NOMO-1 (cell line): ENCODE data around the gene SLC36A1.
"Not testable (repeated sequence)": the region's sequence is repeated elsewhere in the genome, so short reads cannot be mapped to it uniquely, and the experiment has no call there.

Source experiments
- DNase-seq, 2 experiments: peaks; one replicate each; lab custom pipeline; 2025; ENCODE audit not compliant: unreplicated experiment in 2 of 2; lab: John Stamatoyannopoulos, UW

Gene SLC36A1

DNA sequence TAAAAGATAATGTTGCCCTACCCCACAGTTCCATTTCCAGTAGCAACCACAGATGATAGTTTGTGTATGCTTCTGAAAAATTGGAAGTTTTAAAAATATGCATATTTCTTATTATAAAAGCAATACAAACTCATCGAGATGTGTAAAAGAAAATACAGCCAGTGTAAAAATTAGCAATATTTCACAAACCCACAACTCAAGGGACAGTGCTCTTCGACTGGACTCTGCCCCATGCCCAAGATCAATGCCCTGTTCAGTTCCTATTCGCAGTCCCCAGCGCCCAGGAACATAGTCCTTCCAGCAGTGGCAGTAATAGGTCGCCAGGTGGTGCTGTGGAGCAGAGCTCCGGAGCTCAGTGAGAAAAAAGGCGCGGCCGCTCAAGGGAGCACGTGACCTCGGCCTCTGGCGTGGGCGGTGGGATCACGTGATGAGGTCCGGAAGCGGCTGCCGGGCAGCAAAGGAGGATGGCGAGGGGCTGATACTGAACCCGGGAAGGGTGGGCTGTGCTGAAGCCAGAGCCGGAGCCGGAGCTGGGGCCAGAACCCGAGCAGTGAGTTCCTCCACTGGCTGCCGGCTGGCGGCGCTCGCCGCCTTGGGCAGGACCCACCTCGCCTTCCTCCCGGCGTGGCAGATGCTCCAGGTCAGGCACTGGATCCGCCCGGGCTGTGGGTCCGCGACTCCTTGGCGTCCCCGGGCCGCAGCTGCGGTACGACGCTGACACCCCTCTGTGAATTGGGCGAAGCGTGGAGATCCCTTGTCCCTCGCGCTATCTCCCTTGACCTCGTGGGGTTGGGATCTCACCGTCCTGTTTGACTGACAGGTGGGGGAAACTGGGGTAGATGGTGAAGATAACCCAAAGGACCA lies at the start of gene SLC36A1:
Gene SLC36A1, plus strand, starts transcription at position 430 of the 864 bp plus-strand sequence. CDS start 11,190 bp downstream, outside the sequence.
- peak; percentile 89 to 91 for DNase-seq

DNA sequence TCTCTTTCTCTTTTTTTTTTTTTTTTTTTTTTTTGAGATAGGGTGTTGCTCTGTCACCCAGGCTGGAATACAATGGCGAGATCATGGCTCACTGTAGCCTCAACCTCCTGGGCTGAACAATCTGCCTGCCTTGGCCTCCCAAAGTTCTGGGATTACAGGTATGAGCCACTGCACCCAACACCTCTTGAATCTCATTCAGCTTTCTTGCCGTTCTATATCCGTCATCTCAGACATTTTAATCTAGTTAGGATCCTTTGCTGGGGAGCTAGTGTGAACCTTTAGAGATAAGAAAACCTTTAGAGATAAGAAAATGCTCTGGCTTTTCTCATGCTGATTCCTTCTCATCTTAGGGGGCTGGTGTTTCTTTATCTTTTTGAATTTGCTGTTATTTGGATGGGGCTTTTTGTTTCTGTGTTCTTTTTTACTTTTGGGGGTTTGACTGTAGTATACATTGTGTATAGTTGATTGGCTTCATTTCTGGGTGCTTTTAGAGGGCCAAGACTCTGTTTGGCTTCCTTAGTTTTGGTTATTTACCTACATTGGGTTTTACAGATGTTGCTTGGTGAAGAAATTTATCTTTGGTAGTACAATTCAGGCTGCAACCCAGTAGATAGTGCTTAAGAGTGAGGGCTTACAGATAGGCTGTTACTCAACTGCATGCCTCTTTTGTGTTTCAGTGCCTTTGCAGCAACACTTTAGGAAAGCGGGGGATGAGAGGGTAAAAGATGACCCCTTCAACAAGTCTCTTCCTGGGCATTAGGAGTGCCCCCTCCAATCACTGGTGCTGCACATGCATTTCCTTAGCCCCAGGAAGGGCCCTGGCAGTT lies 41.9 kb upstream of the SLC36A1 start:
- no peak for DNase-seq

DNA sequence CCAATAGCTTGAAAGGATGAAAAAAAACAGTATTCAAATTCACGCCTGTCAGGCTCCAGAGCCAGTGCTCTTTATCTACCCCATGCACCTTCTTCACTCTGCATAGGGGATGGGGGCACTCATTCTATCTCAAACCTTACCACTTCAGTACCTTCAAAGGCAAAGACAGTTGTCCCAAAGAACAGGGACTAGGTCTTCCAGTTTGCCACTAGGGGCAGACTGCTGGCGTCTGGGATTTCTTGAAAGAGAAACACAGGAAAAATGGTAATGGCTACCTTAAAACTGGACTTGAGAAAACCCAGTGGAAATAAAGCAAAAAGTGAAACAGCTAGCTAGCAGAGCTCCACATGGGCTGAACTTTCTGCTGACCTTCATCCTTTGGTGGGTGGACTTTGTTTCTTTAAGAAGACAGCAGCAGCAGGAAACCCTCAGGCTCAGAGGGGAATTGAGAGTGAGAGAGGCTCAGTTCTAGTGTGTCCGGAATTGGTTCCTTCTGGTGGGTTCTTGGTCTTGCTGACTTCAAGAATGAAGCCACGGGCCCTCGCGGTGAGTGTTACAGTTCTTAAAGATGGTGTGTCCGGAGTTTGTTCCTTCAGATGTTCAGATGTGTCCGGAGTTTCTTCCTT lies 41.0 kb upstream of the SLC36A1 start:
- peak; percentile 16 to 46 for DNase-seq

DNA sequence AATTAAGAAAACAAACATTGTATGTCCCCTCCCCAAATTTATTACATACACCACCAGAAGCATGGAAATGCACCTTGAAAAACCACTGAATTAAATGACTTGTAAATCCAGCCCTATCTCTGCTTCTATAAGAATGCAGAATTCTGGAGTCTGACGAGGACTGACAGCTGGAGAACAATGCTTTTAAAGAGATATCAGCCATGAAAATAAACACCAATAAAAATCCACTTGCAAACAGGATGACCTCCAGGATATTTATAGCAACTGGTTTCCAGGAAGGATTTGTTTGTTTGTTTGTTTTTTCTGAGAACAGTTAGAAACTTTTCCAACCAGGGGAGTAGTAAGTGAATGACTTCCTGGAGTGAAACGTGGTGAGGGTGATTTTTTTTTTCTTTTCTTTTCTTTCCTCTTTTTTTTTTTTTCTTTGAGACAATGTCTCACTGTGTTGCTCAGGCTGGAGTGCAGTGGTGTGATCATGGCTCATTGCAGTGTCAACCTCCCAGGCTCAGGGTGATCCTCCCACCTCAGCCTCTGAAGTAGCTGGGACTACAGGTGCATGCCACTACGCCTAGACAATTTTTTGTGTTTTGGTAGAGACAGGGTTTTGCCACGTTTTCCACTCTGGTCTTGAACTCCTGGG lies 38.7 kb upstream of the SLC36A1 start:
- DNase-seq = no peak

DNA sequence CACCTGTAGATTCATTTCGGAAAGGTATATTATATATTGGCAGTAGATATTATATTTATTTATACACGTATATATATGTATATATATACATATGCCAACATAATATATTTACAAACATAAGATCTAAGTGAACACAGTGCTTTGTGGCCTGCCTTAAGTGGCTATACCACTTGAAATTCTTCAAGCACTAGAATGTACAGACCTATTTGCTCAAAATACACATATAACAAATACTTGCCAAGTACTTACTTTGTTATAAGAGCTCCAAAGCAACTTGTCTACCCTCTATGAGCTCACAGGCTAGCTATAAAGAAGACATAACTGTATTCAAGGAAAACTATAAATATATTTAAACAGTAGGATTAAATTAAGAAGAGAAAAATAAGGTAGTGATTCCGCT lies 33.6 kb upstream of the SLC36A1 start:
- no peak for DNase-seq

DNA sequence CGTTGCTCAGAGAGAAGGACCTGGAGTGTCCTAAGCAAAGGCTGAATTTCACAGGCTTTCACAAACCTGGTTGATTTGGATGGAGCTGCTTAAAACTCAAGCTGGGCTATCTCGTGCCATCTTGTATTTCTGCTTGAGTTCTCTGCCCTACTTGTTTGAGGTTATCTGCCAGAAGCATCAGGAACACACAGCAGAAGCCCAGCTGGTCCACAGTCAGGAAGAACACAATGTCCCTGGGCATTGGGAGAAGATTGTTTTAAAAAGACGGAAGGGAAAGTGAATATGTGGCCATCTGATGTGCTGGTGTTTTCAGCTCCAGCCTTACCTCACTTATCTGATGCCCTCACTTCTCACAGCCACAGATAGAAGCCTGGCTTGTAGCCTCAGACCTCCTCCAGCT lies 32.9 kb upstream of the SLC36A1 start:
- no peak for DNase-seq

DNA sequence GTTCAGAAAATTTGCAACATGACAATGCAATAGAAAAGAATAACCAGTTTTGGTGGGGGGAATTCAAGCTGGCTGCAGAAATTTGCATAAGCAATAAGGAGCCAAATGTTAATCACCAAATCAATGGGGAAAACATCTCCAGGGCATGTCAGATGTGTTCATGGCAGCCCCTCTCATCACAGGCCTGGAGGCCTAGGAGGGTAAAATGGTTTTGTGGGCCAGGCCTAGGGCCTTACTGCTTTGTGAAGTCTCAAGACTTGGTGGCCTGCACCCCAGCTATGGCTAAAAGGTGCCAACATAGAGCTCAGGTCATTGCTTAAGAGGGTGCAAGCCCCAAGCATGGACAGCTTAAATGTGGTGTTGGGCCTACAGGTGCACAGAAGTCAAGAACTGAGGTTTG lies 29.7 kb upstream of the SLC36A1 start:
- DNase-seq = no peak

DNA sequence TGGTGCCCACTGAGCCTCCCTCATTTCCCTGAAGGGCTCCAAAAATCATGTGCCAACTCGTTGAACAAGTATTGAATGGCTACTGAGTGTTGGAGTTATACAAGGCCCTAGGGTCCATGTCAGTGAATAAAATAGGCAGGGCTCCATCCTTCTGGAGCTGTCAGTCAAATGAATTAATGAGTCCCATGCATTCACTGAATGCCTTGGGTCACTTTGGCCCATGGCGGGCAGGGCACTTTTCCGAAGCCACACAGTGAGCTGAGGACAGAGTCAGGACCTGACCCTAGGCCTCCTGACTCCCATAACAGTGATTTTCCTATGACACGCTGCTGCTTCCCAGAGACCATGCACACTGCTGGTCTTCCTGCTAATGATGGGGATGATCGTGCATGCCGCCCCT lies 27.3 kb upstream of the SLC36A1 start:
- no peak for DNase-seq

DNA sequence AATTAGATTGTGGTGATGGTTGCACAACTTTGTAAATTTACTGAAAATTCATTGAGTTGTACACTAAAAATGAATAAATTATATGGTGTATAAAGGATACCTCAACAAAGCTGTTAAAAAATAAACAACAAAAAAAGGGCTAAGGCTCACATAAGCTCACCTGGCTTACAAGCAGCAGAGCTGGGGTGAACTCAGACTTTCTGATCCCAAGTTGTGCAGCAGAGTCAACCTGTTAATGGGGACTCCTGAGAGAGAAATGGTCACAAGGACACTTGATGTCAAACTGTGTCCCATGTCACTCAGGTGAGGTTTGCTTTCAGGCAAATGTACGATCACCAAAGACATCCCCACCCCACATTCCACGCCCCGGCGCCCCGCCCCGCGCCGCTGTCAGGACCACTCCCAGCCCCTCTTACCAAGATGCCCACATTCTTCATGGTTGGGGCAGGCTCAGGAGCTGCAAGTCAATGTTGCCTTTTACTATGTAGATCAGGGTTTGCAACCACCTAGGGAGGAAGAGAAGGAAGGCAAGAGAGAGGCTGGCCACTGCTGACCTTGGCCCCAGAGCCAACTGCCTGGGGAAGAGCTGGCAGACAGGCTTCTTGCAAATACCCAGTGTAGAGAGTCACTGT lies 22.4 kb upstream of the SLC36A1 start:
- DNase-seq = no peak

DNA sequence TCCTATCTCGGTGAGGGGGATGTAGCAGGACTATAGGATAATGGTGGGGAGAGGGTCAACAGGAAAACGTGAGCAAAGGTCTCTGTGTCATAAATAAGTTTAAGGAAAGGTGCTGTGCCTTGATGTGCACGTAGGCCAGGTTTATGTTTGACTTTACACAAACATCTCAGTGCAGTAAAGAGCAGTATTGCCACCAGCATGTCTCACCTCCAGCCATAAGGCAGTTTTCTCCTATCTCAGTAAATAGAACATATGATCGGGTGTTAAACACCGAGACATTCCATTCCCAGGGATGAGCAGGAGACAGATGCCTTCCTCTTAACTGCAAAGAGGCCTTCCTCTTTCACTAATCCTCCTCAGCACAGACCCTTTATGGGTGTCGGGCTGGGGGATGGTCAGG lies 21.1 kb upstream of the SLC36A1 start:
- not testable (repeated sequence) for DNase-seq

DNA sequence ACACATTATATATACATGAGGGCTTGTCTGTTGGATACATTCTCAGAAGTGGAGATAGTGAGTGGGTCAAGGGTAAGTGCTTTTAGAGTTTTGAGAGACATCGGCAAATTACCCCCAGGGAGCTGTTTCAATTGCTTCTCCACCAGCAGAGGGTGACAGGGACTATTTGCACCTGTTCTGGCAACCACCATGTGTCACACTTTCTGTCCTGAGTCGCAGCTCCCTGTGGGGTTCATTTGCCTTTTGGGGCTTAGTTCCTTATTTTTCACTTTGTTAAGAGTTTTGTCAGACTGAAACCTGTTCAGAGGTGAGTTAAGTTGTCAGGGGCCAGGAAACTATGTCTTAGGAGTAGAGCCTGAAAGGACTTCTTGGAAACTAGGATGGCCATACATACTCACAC lies 20.1 kb upstream of the SLC36A1 start:
- DNase-seq = peak in 1 of 2 experiments; percentile 4

DNA sequence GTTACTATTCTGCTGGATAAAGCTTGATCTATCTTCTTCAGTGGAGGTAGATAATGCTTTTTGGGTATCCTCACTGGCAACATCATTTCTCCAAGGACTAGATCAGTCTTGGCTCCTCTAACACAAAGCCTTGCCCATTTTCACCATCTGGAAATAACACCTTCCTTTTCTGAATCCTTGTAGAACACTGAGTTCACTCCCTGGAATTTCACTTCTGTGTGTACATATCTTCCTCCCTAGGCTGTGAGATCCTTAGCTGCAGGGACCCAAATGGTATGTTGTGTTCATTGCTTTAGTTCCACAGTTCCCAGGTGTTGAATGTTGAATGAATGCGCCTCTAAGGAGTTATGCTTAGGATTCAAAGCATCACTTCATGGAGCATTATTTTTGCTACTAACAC lies 16.7 kb upstream of the SLC36A1 start:
- no peak for DNase-seq

DNA sequence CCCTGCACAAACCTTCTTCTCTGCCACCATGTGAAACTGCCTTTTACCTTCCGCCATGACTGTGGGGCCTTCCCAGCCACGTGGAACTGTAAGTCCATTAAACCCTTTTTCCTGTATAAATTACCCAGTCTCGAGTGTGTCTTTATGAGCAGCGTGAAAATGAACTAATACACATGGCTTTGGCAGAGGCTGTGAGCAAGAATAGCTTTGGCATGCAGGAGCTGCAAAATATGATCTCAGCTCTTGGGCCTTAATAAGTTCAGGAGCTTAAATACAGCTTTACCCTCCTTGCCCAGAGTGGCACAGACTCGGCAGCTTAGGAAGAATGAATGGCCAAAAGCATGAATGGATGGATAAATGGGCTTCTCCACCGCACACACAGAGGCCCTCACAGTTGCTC lies 15.7 kb upstream of the SLC36A1 start:
- no peak for DNase-seq

DNA sequence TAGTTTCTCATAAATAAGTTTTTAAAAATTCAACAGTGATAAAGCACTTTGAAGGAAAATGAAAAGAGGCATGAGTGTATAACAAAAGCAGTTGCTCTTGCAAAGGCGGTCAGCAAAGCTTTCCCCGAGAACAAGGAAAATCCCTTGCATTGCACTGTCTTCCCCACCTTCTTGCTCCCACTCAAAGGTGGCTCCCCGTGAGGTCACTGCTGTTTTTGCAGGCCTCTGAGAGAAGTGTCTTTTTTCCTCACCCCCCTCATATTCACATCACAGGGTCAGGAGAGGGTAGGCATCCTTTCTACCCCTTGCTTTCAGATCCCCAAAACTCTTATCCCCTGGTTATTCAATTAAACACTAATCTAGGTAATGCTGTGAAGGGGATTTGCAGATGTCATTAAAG lies 15.2 kb upstream of the SLC36A1 start:
- DNase-seq = no peak

DNA sequence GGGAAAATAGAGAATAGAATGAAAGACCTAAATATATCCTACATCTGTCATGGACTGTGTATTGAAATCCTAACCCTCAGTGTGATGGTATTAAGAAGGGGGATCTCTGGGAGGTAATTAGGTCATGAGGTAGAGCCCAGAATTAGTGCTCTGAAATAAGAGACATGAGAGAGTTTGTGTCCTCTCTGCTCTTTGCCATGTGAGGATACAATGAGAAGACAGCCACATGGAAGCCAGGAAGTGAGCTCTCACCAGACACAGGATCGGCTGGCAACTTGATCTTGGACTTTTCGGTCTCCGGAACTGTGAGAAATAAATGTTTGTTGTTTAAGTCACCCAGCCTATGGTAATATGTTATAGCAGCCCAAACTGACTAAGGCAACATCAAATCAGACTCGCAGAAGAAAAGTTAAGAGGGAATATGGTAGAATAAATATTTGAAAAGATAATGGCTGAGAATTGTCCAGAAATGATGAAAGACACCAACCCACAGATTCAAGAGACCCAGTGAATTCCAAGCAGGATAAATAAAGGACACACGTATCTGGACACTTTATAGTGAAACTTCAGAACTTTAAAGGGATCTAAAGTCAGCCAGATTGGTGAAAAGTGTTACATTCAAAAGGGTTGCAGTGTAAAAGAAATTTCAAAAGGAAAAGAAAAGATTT lies 12.7 kb upstream of the SLC36A1 start:
- DNase-seq = no peak

DNA sequence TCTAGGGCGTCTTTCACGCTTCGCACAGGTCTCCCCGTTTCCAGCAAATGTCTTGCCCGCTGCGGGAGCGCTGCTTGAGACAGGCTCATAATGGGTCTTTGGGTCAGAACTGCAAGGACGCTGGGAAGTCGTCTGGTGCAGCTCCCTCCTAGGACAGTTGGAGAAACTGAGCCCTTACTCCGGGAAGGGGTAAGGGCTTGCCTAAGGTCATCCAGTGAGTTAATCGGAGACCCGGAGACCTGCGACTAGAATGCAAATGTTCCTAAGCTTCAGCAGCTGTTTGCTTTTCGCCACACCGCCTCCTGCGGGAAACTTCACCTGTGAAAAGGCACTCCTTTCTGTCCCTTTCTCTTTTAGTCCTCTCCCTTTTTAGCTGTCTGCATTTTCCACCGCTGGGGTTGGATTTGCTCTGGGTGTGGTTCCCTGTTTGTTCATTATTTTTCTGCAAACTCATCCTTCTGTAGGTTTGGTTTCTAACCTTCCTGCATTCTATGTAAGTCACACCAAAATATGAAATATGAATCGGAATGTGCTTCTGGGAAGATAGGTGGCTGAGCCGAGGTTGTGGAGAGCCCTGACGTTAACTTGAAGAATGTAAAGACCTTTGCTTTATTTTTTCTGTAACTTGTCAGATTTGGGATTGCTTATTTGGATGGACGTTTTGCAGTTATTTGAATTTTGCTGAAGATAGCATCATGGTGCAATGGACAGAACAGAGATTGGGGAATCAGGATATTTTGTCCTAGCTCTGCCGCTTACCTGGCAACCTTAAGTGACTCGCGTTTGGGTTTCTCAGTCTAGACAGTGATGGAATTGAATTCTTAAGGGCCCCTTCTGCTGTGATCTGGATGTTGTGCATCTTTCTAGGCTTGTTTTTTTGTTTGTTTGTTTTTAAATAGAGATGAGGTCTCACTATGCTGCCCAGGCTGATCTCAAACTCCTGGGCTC lies 909 bp downstream of the SLC36A1 start:
- DNase-seq = peak; percentile 13 to 35

DNA sequence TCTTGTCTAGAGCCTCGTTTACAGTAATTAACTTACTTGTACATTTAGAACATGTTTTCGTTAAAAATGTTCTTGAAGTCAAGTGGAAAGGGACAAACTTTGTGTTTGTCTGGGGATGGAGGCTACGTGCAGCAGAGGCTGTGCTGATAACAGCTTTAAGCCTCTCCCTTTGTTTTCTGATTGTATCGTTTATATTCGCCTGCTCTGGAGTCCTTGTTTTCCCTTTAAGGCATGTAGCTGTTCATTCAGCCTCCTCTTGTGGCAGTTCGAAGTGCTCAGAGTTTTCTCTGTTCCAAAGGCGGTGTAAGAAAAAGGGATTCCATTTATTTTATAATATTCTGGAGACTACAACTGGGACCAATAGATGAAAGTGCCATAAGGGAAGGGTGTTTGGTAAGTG lies 1.9 kb downstream of the SLC36A1 start:
- DNase-seq = no peak

DNA sequence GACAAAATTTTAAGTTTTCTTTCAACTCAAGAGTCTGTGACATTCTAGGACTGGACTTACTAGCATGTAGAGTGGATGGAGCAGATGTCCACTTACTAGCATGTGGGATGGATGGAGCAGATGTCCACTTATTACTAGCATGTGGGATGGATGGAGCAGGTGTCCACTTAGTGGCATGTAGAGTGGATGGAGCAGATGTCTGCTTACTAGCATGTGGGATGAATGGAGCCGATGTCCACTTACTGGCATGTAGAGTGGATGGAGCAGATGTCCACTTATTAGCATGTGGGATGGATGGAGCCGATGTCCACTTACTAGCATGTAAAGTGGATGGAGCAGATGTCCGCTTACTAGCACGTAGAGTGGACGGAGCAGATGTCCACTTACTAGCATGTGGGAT lies 2.4 kb downstream of the SLC36A1 start:
- DNase-seq = no peak

DNA sequence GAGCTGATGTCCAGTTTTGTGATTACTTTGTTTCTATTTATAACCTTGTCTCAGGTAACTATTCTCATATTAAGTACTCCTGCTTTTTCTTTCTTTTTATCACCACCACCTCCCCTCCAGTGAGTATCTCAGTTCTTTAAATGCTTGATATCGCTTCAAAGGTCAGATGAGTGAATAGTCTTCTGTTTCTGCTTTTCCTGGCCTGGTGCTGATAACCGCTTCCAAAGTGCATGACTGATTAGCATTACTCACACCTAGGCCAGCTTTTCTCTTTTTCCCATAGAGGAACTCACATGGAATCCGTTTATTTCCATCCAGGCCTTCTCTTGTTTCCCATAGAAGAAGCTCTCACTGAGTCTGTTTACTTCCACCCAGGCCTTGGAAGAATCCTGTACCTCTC lies 3.2 kb downstream of the SLC36A1 start:
- no peak for DNase-seq
